ENCODE measurements around the gene OGFR. TPM values are rescaled to one million over a fixed set of nuclear protein-coding genes. Genes with fewer than 3 reads are reported as not detected.

Gene OGFR
- total RNA-seq, 1 experiment from 2014 or later: 78.9 TPM

DNA sequence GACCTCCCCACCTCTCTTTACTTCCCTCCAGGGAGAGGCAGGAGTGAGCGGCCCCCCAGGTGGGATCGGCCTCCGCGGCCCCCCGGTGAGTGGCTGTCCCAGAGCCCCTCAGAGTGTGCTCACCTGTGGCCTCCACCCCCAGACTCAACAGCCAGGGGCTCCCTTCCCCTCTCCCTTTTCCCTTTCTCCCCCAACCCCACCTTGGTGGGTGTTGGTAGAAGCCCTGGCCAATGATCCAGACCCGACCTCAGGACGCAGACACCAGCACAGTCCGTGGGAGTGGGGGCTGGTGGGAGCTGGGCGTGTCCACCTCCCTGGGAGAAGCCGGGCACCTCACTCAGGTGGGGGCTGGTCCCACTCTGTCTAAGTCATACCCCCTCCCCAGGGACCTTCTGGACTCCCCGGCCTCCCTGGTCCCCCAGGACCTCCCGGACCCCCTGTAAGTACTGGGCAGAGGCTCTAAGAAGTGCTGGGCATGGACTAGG lies 17.1 kb downstream of the OGFR start:
- Histone ChIP-seq H3K4me3 (ENCODE audit: low read length) (no peak overlapping the region), H3K27me3 (ENCODE audit: low read length) (peaks cover 8% of the 10 kb centered on the region; the same call in 1 of the 2 replicates), H3K4me2 (ENCODE audit: low read length) (no peak overlapping the region), H3K9ac (ENCODE audit: low read length) (no peak overlapping the region), H3K36me3 (ENCODE audit: low read depth, low read length) (no peaks in the 10 kb centered on the region), H3K9me2 (replicated peaks; ENCODE audit: low read length) (no peaks in the 10 kb centered on the region), H3K4me1 (ENCODE audit: insufficient read depth, low read length) (peaks cover 23% of the 10 kb centered on the region), H3K9me3 (ENCODE audit: low read length) (no peaks in the 10 kb centered on the region), H3K27ac (ENCODE audit: low read length) (no peak overlapping the region), H4K20me1 (ENCODE audit: low read length) (no peaks in the 10 kb centered on the region), H3F3A (ENCODE audit: low read length, unreplicated experiment) (no peaks in the 10 kb centered on the region), H2AFZ (ENCODE audit: low read length) (no peak overlapping the region), H3K79me2 (ENCODE audit: low read length) (no peaks in the 10 kb centered on the region)
- ATAC-seq (no peak), DNase-seq (no peak)
- ChIA-PET CTCF (no interaction called here), POLR2A (ENCODE audit: unreplicated experiment) (no interaction called here)
- TF ChIP-seq CTCF (conservative IDR thresholded peaks at IDR 0.05; ENCODE audit: low read depth, low read length) (no peak), EZH2 (IDR thresholded peaks at IDR 0.05; ENCODE audit: low read length, unreplicated experiment) (no peak), EZH2phosphoT487 (IDR thresholded peaks at IDR 0.05; ENCODE audit: borderline replicate concordance, low read length) (no peak)
- no TSS peak for BruUV-seq (replicated peaks)
- intact Hi-C loops (cut with micrococcal nuclease): loop anchor here (1.0 to 10.0 kb wide), 3 partner anchors 19 to 103 kb away; partner anchors contain the start of gene DIDO1

- no peaks in the 10 kb centered on the region for H4K20me1 ChIP-seq (ENCODE audit: low read length)
- no peak for ATAC-seq
- no peak overlapping the region for H3K27ac ChIP-seq (ENCODE audit: low read length)
- no peaks in the 10 kb centered on the region for H3F3A ChIP-seq (ENCODE audit: low read length, unreplicated experiment)
- no peaks in the 10 kb centered on the region for H3K9me2 ChIP-seq (replicated peaks; ENCODE audit: low read length)
- H3K4me2 ChIP-seq (ENCODE audit: low read length): no peak overlapping the region
- no peaks in the 10 kb centered on the region for H3K9me3 ChIP-seq (ENCODE audit: low read length)
- intact Hi-C loops (cut with micrococcal nuclease): loop anchor here (1.0 to 10.0 kb wide), 3 partner anchors 18 to 102 kb away; partner anchors contain the start of gene DIDO1
- no peak for DNase-seq
- no peak overlapping the region for H3K4me3 ChIP-seq (ENCODE audit: low read length)
- TF ChIP-seq EZH2phosphoT487 (IDR thresholded peaks at IDR 0.05; ENCODE audit: borderline replicate concordance, low read length) (no peak), EZH2 (IDR thresholded peaks at IDR 0.05; ENCODE audit: low read length, unreplicated experiment) (no peak), CTCF (conservative IDR thresholded peaks at IDR 0.05; ENCODE audit: low read depth, low read length) (no peak)
- H3K9ac ChIP-seq (ENCODE audit: low read length): no peak overlapping the region
- no TSS peak for BruUV-seq (replicated peaks)
- H3K4me1 ChIP-seq (ENCODE audit: insufficient read depth, low read length): peaks cover 23% of the 10 kb centered on the region
- H3K36me3 ChIP-seq (ENCODE audit: low read depth, low read length): no peaks in the 10 kb centered on the region
- no peak overlapping the region for H2AFZ ChIP-seq (ENCODE audit: low read length)
- no peaks in the 10 kb centered on the region for H3K79me2 ChIP-seq (ENCODE audit: low read length)
- peaks cover 6% of the 10 kb centered on the region; the same call in 1 of the 2 replicates for H3K27me3 ChIP-seq (ENCODE audit: low read length)
- ChIA-PET CTCF (interaction anchor here (0.6 to 1.1 kb wide), 10 partner anchors 10 to 102 kb away, joined by 3 to 11 read pairs (median 8); partner anchors contain the start of gene TCFL5), POLR2A (ENCODE audit: unreplicated experiment) (interaction anchor here (0.7 kb wide), 1 partner anchor 1072 kb away, joined by 4 read pairs; no protein-coding TSS in a partner anchor)
These were observed 17.7 kb downstream of the OGFR start for GRCh38 chr20:62822239-62822787.

Data from PC-3 (cell line).